ENCODE measurements around the gene SPEF2.
A peak's percentile ranks its signal among the peaks of the same experiment; 100 is the strongest.
"Not testable (repeated sequence)": the region's sequence is repeated elsewhere in the genome, so short reads cannot be mapped to it uniquely, and the experiment has no call there.

Gene SPEF2

GRCh38 chr5:35854248-35854647 is 236.6 kb downstream of the SPEF2 start:
- FAIRE-seq (no peak), DNase-seq (ENCODE audit: low spot score) (no peak)

GRCh38 chr5:35855187-35855586 is 237.5 kb downstream of the SPEF2 start:
- DNase-seq (ENCODE audit: low spot score), result peak; percentile 37
- FAIRE-seq, result peak; percentile 90

DNA sequence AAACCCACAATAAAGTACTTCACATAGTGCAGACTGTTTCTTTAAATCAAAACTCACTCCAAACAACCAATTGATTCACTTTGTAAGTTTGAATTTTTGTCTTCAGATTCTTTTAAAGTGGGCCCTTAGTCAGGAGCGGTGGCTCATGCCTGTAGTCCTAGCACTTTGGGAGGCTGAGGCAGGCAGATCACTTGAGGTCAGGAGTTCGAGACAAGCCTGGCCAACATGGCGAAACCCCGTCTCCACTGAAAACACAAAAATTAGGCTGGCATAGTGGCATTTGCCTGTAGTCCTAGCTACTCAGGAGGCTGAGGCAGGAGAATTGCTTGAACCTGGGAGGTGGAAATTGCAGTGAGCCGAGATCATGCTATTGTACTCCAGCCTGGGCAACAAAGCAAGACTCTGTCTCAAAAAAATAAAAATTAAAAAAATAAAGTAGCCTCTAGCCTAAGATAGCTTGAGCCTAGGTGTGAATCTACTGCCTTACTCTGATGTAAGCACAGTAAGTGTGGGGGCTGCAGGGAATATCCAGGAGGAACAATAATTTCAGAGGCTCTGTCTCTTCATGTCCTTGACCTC is 238.6 kb downstream of the SPEF2 start:
- not testable (repeated sequence) for DNase-seq (ENCODE audit: low spot score); FAIRE-seq

- DNase-seq (ENCODE audit: low spot score) (peak; percentile 81), FAIRE-seq (no peak)
Observed at GRCh38 chr5:35856765-35857351, 239.2 kb downstream of the SPEF2 start, which contains the start of gene IL7R. TSS of gene IL7R (plus strand) at chr5:35856891. CDS start at chr5:35856978, 87 bp downstream.

DNA sequence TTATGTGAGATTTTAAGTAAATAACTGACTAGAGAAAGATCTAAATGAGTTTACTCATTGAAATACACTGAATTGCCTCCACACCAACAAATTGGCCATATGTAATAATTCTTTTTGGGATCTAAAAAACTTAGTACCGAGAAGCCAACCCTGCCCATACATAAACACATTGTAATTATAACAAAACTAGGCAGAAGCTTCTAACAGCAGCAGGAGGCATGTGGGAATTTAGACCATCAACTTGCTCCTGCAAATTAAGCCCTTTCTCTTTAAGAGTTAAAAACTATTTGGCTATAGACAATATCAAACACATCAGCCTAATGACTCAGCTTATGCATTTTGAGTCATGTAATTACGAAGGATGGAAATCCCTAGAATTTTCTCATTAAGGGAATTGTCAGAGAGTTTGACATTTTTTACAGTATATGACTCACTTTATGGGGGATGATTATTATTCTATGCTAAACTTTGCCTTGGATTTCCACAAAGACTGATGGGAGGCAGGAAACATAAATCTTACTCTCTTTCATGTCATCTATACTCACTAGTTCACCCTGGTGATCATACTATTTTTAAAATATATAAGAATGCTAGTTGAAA is 240.0 kb downstream of the SPEF2 start:
- DNase-seq (ENCODE audit: low spot score) (peak; percentile 93), FAIRE-seq (peak; percentile 99)

- FAIRE-seq, result no peak
- no peak for DNase-seq (ENCODE audit: low spot score)
Observed at GRCh38 chr5:35859101-35859661, 241.5 kb downstream of the SPEF2 start.

DNA sequence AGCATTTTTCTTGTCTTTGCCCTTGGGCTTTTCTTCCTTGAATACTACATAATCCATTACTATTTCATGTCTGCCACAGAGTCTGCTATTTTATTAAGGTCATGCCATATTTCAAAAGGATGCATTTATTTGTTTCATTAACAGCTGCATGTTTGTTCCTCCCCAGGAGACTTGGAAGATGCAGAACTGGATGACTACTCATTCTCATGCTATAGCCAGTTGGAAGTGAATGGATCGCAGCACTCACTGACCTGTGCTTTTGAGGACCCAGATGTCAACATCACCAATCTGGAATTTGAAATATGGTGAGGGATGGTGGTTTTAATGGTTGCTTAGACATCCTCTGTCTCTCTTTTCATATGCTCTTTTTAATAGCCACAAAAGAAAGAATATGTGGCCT is 243.0 kb downstream of the SPEF2 start:
- FAIRE-seq, result peak; percentile 7
- DNase-seq (ENCODE audit: low spot score), result peak; percentile 50

DNA sequence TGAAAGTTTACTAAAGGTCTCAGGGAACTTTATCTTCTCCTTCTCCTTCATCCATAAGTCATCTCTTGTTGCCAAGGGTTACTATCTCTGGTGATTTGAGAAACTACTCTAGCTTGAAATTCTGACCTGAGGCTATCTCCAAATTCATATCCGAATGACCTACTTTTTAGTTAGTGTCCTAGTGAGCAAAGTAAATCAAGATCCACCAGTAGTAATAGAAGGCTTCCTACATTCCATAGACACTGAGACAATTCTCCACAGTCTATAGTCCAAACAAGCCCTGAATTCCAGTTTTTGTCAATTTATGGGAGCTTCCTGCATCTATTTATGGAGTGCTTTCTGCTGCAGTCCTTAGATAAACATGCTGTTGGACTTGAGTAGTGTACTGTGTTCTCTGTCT is 244.1 kb downstream of the SPEF2 start:
- DNase-seq (ENCODE audit: low spot score), result peak; percentile 67
- peak; percentile 15 for FAIRE-seq

DNA sequence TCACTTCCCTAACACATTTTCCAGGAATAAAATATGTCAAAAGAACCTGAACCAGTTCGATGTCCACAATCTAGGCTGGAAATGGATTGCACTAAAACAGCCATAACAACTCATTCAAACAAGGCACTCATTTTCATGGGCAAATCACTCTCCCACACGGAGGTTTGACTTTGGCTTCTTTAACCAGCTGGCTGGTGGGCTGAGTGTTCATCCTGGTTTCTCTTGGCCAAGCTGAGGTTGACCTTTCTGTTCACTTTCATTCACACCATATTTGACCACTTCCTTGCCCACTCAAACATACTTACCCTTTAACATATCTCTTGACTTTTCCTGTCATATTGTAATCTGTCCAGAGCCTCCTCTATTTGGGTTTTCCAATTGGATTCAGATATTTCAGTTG is 244.5 kb downstream of the SPEF2 start:
- FAIRE-seq (no peak), DNase-seq (ENCODE audit: low spot score) (no peak)

DNA sequence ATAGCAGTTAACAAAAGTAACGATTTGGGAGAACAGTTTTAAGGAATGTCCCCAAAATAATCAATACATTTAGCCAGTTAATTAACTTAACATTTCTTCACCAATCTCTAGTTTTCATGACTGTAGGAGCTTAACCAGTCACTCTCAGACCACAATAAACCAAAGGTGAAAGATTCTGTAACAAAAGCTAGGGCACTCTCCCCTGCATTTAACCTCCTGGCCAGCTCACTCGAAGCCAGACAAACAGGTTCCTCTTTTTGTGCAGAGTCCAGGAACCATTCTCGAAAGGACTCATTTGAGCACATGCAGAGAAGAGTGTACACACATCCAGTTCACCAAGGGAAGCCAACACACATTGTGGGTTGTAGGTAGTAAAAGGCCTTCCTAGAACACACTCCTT is 245.5 kb downstream of the SPEF2 start:
- no peak for FAIRE-seq
- DNase-seq (ENCODE audit: low spot score), result no peak

Measured in RCC 7860 (cell line).